ENCODE results near the gene SLC11A1.

Gene SLC11A1

GRCh38 chr2:218402911-218403411 lies 20.9 kb downstream of the SLC11A1 start:
- in situ Hi-C loops (cut with MboI; ENCODE audit: low sequenced_read_pairs): no loop called here

- in situ Hi-C loops (cut with MboI; ENCODE audit: low sequenced_read_pairs): no loop called here
Measured at GRCh38 chr2:218403810-218404209, 21.7 kb downstream of the SLC11A1 start.

DNA sequence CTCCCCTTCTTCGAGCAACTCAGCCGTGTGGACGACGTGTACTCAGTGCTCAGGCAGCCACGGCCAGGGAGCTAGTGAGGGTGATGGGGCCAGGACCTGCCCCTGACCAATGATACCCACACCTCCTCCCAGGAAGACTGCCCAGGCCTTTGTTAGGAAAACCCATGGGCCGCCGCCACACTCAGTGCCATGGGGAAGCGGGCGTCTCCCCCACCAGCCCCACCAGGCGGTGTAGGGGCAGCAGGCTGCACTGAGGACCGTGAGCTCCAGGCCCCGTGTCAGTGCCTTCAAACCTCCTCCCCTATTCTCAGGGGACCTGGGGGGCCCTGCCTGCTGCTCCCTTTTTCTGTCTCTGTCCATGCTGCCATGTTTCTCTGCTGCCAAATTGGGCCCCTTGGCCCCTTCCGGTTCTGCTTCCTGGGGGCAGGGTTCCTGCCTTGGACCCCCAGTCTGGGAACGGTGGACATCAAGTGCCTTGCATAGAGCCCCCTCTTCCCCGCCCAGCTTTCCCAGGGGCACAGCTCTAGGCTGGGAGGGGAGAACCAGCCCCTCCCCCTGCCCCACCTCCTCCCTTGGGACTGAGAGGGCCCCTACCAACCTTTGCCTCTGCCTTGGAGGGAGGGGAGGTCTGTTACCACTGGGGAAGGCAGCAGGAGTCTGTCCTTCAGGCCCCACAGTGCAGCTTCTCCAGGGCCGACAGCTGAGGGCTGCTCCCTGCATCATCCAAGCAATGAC lies 22.4 kb downstream of the SLC11A1 start:
- in situ Hi-C loops (cut with MboI; ENCODE audit: low sequenced_read_pairs): no loop called here

GRCh38 chr2:218405086-218405745 lies 23.1 kb downstream of the SLC11A1 start:
- in situ Hi-C loops (cut with MboI; ENCODE audit: low sequenced_read_pairs): no loop called here

GRCh38 chr2:218405746-218406208 lies 23.7 kb downstream of the SLC11A1 start:
- in situ Hi-C loops (cut with MboI; ENCODE audit: low sequenced_read_pairs): no loop called here

GRCh38 chr2:218406209-218406948 lies 24.3 kb downstream of the SLC11A1 start:
- in situ Hi-C loops (cut with MboI; ENCODE audit: low sequenced_read_pairs): no loop called here

DNA sequence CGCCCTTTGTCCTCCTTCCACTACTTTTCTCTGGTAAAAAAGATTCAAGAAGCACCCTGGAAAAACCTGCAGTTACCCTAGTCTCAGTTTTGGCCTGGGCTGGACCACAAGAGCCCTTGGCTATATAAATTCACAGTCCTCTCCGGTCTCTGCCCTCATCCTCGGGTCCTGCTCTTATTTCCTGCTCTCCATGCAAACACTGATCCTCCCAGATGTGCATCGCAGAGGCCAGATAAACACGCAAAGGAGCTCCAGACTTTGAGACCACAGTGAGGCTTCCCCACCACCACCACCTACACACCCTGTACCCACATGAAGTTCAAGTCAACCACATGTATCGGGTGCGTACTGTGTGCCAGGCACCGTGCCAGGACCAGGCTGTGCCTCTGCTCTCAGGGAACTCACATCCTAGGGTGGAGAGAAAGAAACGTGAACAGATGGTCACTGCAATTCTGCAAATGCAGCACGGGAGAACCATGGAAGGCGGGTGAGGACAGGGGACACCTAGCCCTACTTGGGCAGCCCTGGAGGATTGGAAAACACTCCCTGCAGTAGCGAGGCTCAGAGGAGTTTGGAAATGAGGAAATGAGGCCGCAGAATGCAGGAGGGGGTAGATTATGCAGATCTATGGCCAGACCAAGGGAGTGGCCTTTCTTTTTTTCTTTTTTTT lies 25.0 kb downstream of the SLC11A1 start:
- in situ Hi-C loops (cut with MboI; ENCODE audit: low sequenced_read_pairs): no loop called here

- in situ Hi-C loops (cut with MboI; ENCODE audit: low sequenced_read_pairs): no loop called here
Measured at GRCh38 chr2:218407717-218408116, 25.6 kb downstream of the SLC11A1 start.

DNA sequence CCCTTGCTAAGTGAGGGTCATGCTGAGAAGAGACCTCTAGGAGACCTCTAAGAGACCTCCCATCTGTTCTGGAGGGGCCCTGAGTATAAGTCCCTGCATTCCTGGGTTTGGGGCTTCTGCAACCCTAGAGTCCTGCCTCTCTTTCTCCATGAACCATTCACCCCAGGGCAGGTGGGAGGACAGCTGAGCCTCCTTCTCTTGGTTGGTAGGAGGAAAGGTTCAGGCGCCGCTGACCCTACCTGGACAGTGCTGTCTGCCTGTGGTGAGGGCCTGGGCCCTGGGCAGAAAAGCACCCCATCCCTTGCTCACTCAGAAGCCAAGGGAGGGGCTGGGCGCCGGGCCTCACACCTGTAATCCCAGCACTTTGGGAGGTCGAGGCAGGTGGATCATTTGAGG lies 36.2 kb downstream of the SLC11A1 start:
- in situ Hi-C loops (cut with MboI; ENCODE audit: low sequenced_read_pairs): no loop called here

DNA sequence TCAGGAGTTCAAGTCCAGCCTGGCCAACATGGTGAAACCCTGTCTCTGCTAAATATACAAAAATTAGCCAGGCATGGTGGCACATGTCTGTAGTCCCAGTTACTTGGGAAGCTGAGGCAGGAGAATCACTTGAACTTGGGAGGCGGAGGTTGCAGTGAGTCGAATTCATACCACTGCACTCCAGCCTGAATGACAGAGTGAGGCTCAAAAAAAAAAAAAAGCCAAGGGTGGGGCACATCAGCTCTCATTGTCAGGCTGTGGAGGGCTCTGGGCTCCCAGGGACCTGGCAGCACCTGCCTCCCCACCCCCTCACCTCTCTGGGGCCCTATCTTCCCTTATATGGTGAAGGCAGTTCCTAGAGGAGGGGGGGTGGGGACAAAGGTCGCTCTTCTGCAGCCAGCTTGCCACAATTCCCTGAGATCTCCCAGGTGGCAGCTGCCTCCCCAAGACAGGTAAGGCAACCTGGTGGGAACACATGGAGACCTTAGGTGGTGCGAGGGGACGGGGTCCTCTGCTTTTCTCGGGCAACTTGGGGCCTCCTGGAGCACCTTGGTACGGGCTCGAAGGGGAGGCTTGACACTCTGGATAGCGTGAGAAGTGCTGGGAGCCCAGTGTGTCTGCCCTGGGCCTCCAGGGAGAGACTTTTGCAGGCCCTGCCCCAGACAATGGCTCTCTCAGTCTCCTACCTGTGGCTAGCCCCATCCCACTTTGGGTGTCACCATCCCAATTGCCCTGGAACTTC lies 36.8 kb downstream of the SLC11A1 start, which contains the start of gene VIL1:
Gene VIL1, plus strand, starts transcription at position 407 of the 742 bp plus-strand sequence. CDS start 4,656 bp downstream, outside the sequence.
- in situ Hi-C loops (cut with MboI; ENCODE audit: low sequenced_read_pairs): no loop called here

- in situ Hi-C loops (cut with MboI; ENCODE audit: low sequenced_read_pairs): no loop called here
Measured at GRCh38 chr2:218419630-218420216, 37.6 kb downstream of the SLC11A1 start.

GRCh38 chr2:218421027-218421426 lies 39.0 kb downstream of the SLC11A1 start:
- in situ Hi-C loops (cut with MboI; ENCODE audit: low sequenced_read_pairs): no loop called here

DNA sequence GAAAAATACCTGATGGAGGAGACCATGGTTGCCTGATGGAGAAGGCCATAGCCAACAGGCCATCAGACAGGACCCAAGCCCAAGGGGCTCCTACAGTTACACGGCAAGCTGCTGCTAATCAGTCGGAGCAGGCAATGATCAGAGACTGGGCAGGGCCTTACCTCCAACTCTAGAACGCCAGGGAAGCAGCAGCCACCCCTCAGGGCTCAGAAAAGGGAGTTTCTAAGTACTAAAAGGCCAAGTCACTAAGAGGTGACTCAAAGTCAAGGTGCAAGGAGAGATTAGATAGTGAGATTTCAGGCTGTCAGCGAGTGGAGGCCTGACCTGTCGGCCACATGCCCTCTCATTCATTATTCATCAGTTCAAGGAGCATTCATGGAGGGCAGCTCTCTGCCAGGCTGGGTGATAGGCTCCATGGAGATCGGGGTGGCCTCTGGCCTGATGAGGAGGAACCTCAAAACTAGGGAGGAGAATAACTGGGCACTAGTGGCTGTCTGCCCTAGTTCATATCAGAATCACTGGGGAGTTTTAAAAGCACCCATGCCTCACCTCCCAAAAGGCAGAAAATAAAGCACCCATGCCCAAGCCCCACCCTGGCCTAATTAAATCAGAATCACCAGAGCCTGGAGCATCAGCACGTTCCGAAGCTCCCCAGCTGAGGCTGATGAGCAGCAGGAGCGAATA lies 40.5 kb downstream of the SLC11A1 start:
- in situ Hi-C loops (cut with MboI; ENCODE audit: low sequenced_read_pairs): no loop called here

DNA sequence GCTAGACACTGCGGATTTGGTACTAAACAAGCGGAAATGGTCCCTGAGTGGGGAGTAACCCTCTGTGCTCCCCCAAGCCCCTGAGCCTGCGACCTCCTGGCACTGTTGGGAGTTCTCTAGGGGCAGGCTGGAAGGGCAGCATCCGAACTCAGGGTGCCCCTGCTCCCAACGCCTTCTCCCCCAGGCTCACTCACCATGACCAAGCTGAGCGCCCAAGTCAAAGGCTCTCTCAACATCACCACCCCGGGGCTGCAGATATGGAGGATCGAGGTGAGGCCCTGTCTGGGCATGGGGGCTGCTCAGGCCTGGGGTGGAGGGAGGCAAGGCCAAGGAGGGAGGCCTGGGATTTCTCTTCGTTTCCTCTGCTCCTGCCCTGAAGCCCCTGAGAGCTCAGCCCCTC lies 41.5 kb downstream of the SLC11A1 start:
- in situ Hi-C loops (cut with MboI; ENCODE audit: low sequenced_read_pairs): no loop called here

GRCh38 chr2:218425531-218425930 lies 43.5 kb downstream of the SLC11A1 start:
- in situ Hi-C loops (cut with MboI; ENCODE audit: low sequenced_read_pairs): no loop called here

DNA sequence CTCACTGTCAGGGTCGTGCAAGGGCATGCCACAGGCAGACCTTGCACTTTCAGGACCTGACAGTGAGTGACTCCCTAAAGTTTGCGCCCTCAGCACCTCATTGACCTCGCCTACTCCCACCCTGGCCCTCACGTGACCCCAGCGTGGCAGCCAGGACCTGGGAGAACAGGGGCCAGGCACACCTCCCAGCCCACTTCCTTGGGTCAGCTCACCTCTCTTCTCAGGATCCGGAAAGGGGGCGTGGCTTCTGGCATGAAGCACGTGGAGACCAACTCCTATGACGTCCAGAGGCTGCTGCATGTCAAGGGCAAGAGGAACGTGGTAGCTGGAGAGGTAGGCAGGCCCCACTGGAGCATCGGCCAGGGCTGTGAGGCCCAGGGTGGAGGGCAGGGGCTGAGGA lies 45.7 kb downstream of the SLC11A1 start:
- in situ Hi-C loops (cut with MboI; ENCODE audit: low sequenced_read_pairs): no loop called here

DNA sequence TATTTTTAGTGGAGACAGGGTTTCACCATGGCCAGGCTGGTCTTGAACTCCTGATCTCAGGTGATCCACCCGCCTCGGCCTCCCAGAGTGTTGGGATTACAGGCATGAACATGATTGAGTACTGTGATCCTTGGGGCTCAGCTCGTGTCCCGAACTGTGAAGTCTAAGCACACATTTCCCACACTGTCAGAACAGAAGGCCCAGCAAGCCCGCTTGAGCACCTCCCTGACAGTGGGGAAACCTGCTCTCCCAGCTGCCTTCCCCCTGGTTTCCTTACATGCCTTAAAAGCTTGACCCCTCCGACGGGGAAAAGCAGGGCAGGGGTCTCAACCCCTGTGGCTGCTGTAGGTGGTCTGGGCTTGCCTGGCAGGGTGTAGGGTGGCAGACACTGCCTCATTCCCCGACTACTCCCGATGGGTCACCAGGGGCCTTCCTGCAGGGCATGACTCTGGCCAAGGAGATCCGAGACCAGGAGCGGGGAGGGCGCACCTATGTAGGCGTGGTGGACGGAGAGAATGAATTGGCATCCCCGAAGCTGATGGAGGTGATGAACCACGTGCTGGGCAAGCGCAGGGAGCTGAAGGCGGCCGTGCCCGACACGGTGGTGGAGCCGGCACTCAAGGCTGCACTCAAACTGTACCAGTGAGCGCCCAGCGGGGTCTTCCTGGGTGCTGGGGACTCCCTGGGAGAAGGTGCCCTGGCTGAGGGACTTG lies 46.9 kb downstream of the SLC11A1 start:
- in situ Hi-C loops (cut with MboI; ENCODE audit: low sequenced_read_pairs): no loop called here

DNA sequence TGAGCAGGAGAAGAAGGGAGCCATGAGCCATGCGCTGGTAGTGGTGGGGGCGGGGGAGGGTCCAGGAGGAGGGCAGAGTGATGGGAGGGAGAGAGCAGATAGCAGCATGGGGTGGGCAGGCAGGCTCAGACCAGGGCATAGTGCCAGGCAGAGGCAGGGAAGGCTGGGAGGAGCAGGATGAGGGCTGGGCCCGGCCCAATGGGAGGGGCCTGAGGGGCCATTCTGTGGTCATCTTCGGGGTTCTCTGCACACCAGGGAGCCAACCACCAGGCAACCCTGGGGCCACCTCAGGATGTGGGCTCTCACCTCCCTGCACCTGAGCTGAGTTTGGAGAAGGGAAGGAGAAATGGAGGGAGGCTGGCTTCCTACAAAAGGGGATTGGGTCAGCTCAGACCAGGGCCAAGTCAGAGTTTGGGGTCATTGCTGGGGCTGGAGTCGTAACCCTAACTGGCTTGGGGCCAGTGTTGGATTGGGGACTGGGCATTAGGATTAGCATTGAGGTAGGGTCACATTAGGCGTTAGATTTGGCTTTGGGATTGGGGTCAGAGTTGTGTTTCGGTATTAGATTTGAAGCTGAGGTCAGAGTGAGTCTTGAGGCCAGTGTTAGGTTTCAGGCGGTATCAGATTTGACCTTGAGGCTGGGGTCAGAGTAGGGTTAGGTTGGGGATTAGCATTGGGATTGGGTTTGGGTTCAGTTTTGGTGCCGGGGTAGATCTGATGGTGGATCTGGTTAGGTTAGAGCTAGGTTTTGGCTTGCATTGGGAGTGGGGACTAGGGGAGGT lies 48.0 kb downstream of the SLC11A1 start:
- in situ Hi-C loops (cut with MboI; ENCODE audit: low sequenced_read_pairs): no loop called here
